H9 (cell line): ENCODE measurements around the gene MED17. TPM values are rescaled to one million over a fixed set of nuclear protein-coding genes. Genes with fewer than 3 reads are reported as not detected.

ENCODE experiments used
- DNase-seq: peaks from one replicate; pipeline ENCODE4 v3.0.0-alpha.2; 2017
- H2AFZ ChIP-seq: one replicate; pipeline ENCODE4 v1.6.1; 2013; ENCODE audit warnings: mild to moderate bottlenecking, low read length, control low read depth, moderate library complexity
- H2AK5ac ChIP-seq: 2 replicates; pipeline ENCODE4 v1.6.1; 2013; ENCODE audit warnings: low read length, control low read depth, mixed read lengths; ENCODE audit not compliant: insufficient read length
- H2BK120ac ChIP-seq: one replicate; pipeline ENCODE4 v1.6.1; 2013; ENCODE audit warnings: low read depth, mild to moderate bottlenecking, low read length, control low read depth, inconsistent platforms; ENCODE audit not compliant: poor library complexity, severe bottlenecking
- H2BK12ac ChIP-seq: 2 replicates; pipeline ENCODE4 v1.6.1; 2013; ENCODE audit warnings: low read length, control low read depth, mixed read lengths, low read depth; ENCODE audit not compliant: insufficient read length
- H2BK15ac ChIP-seq: 2 replicates; pipeline ENCODE4 v1.6.1; 2013; ENCODE audit warnings: low read depth, low read length, control low read depth
- H2BK20ac ChIP-seq: one replicate; pipeline ENCODE4 v1.6.1; 2013; ENCODE audit warnings: low read depth, mild to moderate bottlenecking, low read length, control low read depth, inconsistent platforms; ENCODE audit not compliant: poor library complexity, severe bottlenecking
- H2BK5ac ChIP-seq: 2 replicates; pipeline ENCODE4 v1.6.1; 2013; ENCODE audit warnings: low read length, control low read depth, mixed read lengths; ENCODE audit not compliant: insufficient read length
- H3K14ac ChIP-seq: 2 replicates; pipeline ENCODE4 v1.6.1; 2013; ENCODE audit warnings: low read length, control low read depth; ENCODE audit not compliant: insufficient read depth
- H3K18ac ChIP-seq: 2 replicates; pipeline ENCODE4 v1.6.1; 2013; ENCODE audit warnings: low read depth, mild to moderate bottlenecking, mixed read lengths, low read length, control low read depth; ENCODE audit not compliant: insufficient read length
- H3K23ac ChIP-seq: 2 replicates; pipeline ENCODE4 v1.6.1; 2013; ENCODE audit warnings: low read length, control low read depth, mixed read lengths, low read depth; ENCODE audit not compliant: insufficient read length
- H3K23me2 ChIP-seq: 2 replicates; pipeline ENCODE4 v1.6.1; 2013; ENCODE audit warnings: low read depth, mild to moderate bottlenecking, mixed read lengths, low read length, control low read depth; ENCODE audit not compliant: insufficient read length, poor library complexity, severe bottlenecking
- H3K27ac ChIP-seq: 2 replicates; pipeline ENCODE4 v1.5.1; 2013; ENCODE audit warnings: low read length, control low read depth, mixed read lengths, low read depth; ENCODE audit not compliant: insufficient read length
- H3K27me3 ChIP-seq: 2 replicates; pipeline ENCODE4 v1.6.1; 2013; ENCODE audit warnings: low read length, control low read depth, inconsistent platforms; ENCODE audit not compliant: insufficient read depth
- H3K4ac ChIP-seq: 2 replicates; pipeline ENCODE4 v1.6.1; 2013; ENCODE audit warnings: low read depth, mild to moderate bottlenecking, control low read depth, inconsistent platforms, low read length, moderate library complexity
- H3K4me1 ChIP-seq: 2 replicates; pipeline ENCODE4 v1.6.1; 2013; ENCODE audit warnings: low read length, control low read depth, inconsistent platforms; ENCODE audit not compliant: insufficient read depth
- H3K4me2 ChIP-seq: 2 replicates; pipeline ENCODE4 v1.6.1; 2013; ENCODE audit warnings: low read length, control low read depth, mixed read lengths; ENCODE audit not compliant: insufficient read length, insufficient read depth
- H3K56ac ChIP-seq: 2 replicates; pipeline ENCODE4 v1.6.1; 2013; ENCODE audit warnings: low read depth, mild to moderate bottlenecking, mixed read lengths, low read length, control low read depth; ENCODE audit not compliant: insufficient read length
- H3K79me1 ChIP-seq: 2 replicates; pipeline ENCODE4 v1.6.1; 2013; ENCODE audit warnings: low read depth, mild to moderate bottlenecking, moderate library complexity, low read length, control low read depth, inconsistent platforms; ENCODE audit not compliant: insufficient read depth, poor library complexity, severe bottlenecking
- H3K79me2 ChIP-seq: 2 replicates; pipeline ENCODE4 v1.6.1; 2013; ENCODE audit warnings: low read length, control low read depth, inconsistent platforms; ENCODE audit not compliant: insufficient read depth
- H3K9ac ChIP-seq: 2 replicates; pipeline ENCODE4 v1.6.1; 2013; ENCODE audit warnings: low read length, control low read depth, mixed read lengths; ENCODE audit not compliant: insufficient read length; ENCODE audit errors: extremely low read depth
- H3K9me3 ChIP-seq: one replicate; pipeline ENCODE4 v1.6.1; 2013; ENCODE audit warnings: low read depth, low read length, inconsistent platforms; ENCODE audit not compliant: control insufficient read depth
- H3T11ph ChIP-seq: one replicate; pipeline ENCODE4 v1.6.1; 2013; ENCODE audit warnings: mild to moderate bottlenecking, low read length, control low read depth, inconsistent platforms
- H4K20me1 ChIP-seq: one replicate; pipeline ENCODE4 v1.6.1; 2013; ENCODE audit not compliant: control insufficient read depth, insufficient read length, insufficient read depth
- H4K5ac ChIP-seq: 2 replicates; pipeline ENCODE4 v1.6.1; 2013; ENCODE audit warnings: low read depth, mild to moderate bottlenecking, mixed read lengths, low read length, control low read depth; ENCODE audit not compliant: insufficient read length
- H4K8ac ChIP-seq: replicated peaks from 2 replicates; pipeline ENCODE4 v1.6.1; 2013; ENCODE audit warnings: low read length, control low read depth, mixed read lengths, low read depth; ENCODE audit not compliant: insufficient read length
- H4K91ac ChIP-seq: 2 replicates; pipeline ENCODE4 v1.6.1; 2013; ENCODE audit warnings: low read depth, mild to moderate bottlenecking, moderate library complexity, mixed read lengths, low read length, control low read depth; ENCODE audit not compliant: insufficient read length
- H3K27ac Mint-ChIP-seq, 3 experiments: 2 replicates in 2 of 3; 3 replicates in 1 of 3; pipeline ENCODE4 v1.8.0; 2020 to 2021; ENCODE audit warnings: mixed read lengths in 3 of 3, mild to moderate bottlenecking in 1 of 3, moderate library complexity in 1 of 3
- H3K27me3 Mint-ChIP-seq: 2 replicates; pipeline ENCODE4 v1.8.0; 2021; ENCODE audit warnings: low read depth, mild to moderate bottlenecking, moderate library complexity, mixed read lengths
- H3K36me3 Mint-ChIP-seq, 3 experiments: 2 replicates in 2 of 3; 3 replicates in 1 of 3; pipeline ENCODE4 v1.8.0; 2020 to 2021; ENCODE audit warnings: low read depth in 3 of 3, mixed read lengths in 3 of 3; ENCODE audit not compliant: insufficient read depth in 1 of 3
- H3K4me1 Mint-ChIP-seq, 2 experiments: 2 replicates each; pipeline ENCODE4 v1.8.0; 2020; ENCODE audit warnings: mixed read lengths in 2 of 2
- H3K4me3 Mint-ChIP-seq, 2 experiments: 2 replicates in 1 of 2; 3 replicates in 1 of 2; pipeline ENCODE4 v1.8.0; 2020 to 2021; ENCODE audit warnings: mild to moderate bottlenecking in 2 of 2, mixed read lengths in 2 of 2, moderate library complexity in 1 of 2
- H3K9me3 Mint-ChIP-seq, 2 experiments: 2 replicates in 1 of 2; 3 replicates in 1 of 2; pipeline ENCODE4 v1.8.0; 2020; ENCODE audit warnings: mild to moderate bottlenecking in 2 of 2, mixed read lengths in 2 of 2, moderate library complexity in 1 of 2
- WGBS: extraction: QIAGEN DNeasy Blood & Tissue Kit; methylation state at CpG from one replicate; pipeline ENCODE4 v1.1.7; 2013; ENCODE audit warnings: missing lambda C conversion rate, low lambda C conversion rate, mixed read lengths; ENCODE audit not compliant: insufficient read length; ENCODE audit errors: extremely low coverage; 5-methylcytosine and 5-hydroxymethylcytosine counted together
- total RNA-seq: library from RNA; stranded (reverse); gene quantifications from 2 replicates; pipeline ENCODE4 v1.2.1, GENCODE V29; 2021
- TF ChIP-seq, protein P1 (sequence below): fragments of 200-600 bp; sonication (generic); conservative IDR thresholded peaks from 3 replicates; pipeline ENCODE4 v1.8.0; 2021; ENCODE audit warnings: antibody characterized with exemption, mild to moderate bottlenecking

The MED17 gene
- total RNA-seq, 1 experiment from 2014 or later, result 43.3 TPM

DNA sequence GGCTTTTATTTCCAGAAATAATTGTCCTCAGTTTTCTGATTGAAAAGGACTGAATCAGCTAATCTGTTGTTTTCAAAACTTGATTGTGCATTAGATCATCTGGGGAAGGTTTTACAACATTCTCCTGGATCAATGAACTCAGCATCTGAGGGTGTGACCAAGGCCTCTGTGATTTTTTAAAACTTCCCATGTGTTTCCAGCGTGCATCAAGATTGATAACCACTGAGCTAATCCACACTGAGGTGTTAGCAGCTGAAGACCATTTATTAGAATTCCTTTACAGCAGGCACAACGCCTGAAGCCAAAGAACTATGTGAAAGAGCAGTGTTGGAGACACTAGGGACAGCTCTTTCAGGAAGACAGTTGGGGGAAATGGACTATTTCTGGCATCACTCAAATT is 56.1 kb downstream of the MED17 start:
- Histone ChIP-seq H3K56ac (no peak overlapping the region), H3K4ac (no peak overlapping the region), H3K27ac (no peak overlapping the region), H3K4me2 (no peak overlapping the region), H3K79me2 (no peaks in the 10 kb centered on the region), H3K79me1 (no peaks in the 10 kb centered on the region), H2BK20ac (no peak overlapping the region), H3K9me3 (no peaks in the 10 kb centered on the region), H2BK120ac (no peak overlapping the region), H3K23me2 (no peaks in the 10 kb centered on the region), H2BK15ac (no peak overlapping the region), H2BK12ac (no peak overlapping the region), H3K14ac (no peak overlapping the region), H4K91ac (no peak overlapping the region), H4K20me1 (no peaks in the 10 kb centered on the region), H3K4me1 (no peaks in the 10 kb centered on the region), H2BK5ac (no peak overlapping the region), H3K27me3 (no peaks in the 10 kb centered on the region), H3T11ph (no peak overlapping the region), H2AFZ (no peak overlapping the region), H4K8ac (no peak overlapping the region), H4K5ac (no peak overlapping the region), H2AK5ac (no peak overlapping the region), H3K9ac (no peak overlapping the region), H3K18ac (no peak overlapping the region), H3K23ac (no peak overlapping the region)
- H3K27me3 Mint-ChIP-seq, result no peaks in the 10 kb centered on the region; the same call in 1 of the 2 replicates
- no peaks in the 10 kb centered on the region for H3K36me3 Mint-ChIP-seq
- no peak overlapping the region for H3K27ac Mint-ChIP-seq
- H3K9me3 Mint-ChIP-seq, result no peaks in the 10 kb centered on the region
- TF ChIP-seq, protein P1, sequence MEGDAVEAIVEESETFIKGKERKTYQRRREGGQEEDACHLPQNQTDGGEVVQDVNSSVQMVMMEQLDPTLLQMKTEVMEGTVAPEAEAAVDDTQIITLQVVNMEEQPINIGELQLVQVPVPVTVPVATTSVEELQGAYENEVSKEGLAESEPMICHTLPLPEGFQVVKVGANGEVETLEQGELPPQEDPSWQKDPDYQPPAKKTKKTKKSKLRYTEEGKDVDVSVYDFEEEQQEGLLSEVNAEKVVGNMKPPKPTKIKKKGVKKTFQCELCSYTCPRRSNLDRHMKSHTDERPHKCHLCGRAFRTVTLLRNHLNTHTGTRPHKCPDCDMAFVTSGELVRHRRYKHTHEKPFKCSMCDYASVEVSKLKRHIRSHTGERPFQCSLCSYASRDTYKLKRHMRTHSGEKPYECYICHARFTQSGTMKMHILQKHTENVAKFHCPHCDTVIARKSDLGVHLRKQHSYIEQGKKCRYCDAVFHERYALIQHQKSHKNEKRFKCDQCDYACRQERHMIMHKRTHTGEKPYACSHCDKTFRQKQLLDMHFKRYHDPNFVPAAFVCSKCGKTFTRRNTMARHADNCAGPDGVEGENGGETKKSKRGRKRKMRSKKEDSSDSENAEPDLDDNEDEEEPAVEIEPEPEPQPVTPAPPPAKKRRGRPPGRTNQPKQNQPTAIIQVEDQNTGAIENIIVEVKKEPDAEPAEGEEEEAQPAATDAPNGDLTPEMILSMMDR, result no peak
- WGBS, result no CpG with 5 or more reads among the region's 2 CpGs
- no peak overlapping the region for H3K4me3 Mint-ChIP-seq
- peaks cover 0 to 7% of the 10 kb centered on the region in 2 experiments; a peak in 2 of 4 replicates for H3K4me1 Mint-ChIP-seq
- no peak for DNase-seq
